Activated CD4-positive, alpha-beta T cell treated with anti-CD3 and anti-CD28 coated beads for 4 hours (primary cell): Measurements from ENCODE around the gene KRTAP5-6.

Experiments
- DNase-seq, 2 donors: peaks; one replicate each; pipeline ENCODE4 v3.0.0-alpha.2; 2020

Gene KRTAP5-6

GRCh38 chr11:1703146-1703545 lies 6.2 kb downstream of the KRTAP5-6 start:
- DNase-seq = no peak

GRCh38 chr11:1705126-1706052 lies 8.4 kb downstream of the KRTAP5-6 start:
- DNase-seq = no peak

DNA sequence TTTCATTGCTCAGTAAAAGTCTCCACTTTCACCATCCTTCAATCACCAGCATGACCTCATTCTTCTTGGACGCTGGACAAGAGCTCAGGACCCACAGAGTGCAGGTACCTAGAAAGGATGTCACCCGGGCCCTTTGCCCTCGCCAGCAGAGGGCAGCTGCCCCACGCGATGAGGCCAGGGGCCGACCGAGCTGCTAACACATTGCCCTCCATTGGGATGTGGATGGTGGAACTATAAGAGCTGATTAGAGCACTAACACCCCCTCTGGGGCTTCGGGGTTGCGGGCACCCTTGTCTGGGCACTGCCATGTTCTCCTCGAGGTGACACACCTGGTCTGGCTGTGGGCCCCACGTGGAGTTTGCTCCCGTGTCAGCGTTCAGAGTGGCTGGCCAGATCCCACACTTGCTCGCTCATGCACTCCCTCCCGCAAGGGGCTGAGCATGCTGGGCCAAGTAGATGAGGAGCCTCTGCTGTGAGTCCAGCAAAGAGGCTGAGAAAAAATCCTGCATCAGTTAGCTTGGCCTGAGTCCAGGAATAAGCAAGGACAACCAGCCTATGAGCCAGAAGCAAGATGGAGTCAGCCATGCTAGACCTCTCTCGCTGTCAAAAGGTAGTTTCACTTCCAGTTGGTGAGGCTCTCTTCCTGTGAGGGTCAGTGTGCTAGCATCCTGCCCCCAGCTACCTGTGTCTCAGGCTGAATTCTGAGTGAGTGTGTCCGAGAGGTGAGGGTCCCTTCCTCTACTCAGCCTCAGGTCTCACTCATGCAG lies 9.8 kb downstream of the KRTAP5-6 start:
- DNase-seq = no peak

DNA sequence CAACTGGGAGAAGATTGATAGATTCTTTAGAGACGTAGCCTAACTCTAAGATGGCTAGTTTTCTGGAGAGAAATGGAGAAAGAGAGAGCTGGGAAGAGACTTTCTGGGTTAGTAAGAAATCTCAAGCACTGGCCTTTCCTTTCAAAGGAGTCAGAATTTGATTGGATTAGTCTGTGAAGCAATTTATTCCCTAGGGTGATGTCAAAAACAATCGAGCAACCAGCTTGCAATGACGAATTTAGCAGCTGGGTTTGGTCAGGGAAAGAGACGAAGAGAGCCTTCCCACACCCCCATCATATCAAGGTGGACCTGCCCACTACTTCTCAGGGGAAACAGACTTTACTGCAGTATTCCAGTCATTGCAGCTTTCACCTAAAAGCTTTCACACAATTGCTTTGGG lies 10.8 kb downstream of the KRTAP5-6 start:
- no peak for DNase-seq

DNA sequence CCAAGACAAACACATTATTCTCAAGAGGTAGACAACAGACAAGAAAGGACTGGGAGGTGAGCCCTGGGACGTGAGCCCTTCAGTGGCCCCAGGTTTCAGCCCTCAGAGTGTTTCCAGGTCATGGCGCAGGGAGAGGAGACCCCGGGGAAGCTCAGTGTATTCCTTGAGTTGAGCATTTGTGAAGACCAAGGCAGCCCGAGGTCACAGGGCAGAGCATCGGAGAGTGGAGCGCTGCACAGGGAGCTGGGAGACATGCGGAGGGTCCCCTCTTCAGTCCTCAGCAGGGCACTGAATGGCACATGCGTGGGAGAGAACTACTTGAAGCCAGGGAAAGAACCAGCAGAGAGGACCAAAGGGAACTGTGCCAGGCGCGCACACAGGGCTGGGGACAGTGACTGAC lies 11.7 kb downstream of the KRTAP5-6 start:
- no peak for DNase-seq

- no peak for DNase-seq
Observed at GRCh38 chr11:1714908-1715885, 18.2 kb downstream of the KRTAP5-6 start.

DNA sequence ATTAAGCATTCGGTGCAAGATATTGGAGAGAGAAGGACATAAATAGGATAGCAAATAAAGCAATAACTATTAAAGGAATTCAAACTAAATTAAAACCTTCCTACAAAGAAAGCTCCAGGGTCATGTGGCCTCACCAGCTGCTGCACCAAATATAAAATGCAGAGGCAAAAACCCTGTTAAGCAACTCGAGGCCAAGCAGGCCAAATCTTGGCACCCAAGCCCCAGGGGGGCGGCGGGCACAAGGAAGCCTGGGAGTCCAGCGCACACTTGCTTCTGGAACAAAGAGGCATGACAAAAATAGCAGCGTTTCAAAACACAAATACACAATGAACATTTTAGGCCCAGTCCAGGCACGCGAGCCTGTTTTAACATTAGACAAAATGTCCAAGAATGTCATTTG lies 20.8 kb downstream of the KRTAP5-6 start:
- no peak for DNase-seq

- DNase-seq = no peak
Observed at GRCh38 chr11:1718326-1718725, 21.3 kb downstream of the KRTAP5-6 start.

GRCh38 chr11:1719781-1720180 lies 22.8 kb downstream of the KRTAP5-6 start:
- no peak for DNase-seq

DNA sequence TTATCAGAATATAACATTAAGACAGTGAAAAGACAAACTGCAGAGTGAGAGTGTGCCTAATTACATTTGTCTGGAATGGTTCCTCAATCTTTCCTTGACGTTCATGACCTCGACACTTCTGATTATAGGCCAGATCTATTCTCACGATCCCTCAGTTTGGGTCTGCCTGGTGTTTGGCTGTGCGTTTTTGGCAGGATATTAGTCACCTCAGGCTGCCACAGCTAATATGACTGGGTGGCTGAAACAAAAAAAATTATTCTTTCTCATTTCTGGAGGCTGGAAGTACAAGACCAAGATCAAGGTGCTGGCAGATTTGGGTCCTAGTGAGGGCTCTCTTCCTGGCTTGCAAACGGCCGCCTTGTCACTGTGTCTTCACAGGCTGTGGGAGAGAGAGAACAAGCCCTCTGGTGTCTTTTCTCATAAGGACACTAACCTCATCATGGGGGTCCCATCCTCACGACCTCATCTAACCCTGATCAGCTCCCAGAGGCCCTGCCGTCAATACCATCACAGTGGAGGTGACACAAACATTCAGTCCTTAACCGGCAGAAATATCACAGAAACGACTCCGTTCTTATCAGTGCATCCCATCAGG lies 30.2 kb downstream of the KRTAP5-6 start:
- DNase-seq = no peak

DNA sequence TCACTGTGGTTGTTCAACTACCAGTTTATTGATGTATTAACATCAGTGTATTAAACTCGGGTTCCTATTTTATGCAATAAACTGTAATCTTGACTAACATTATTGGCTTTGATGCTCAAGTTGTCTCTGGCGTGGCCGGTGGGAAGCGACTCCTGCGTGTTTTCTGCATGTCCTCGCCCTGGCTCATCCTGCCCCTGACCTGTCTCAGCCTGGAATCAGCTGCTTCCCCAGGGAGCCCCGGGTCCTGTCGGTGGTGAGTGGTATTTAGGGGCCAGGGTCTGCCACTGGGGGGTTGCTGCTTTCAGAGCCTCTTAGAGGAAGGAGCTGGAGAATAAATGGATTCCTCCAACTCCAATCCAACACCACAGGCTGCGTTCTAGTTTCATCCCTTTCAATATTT lies 30.9 kb downstream of the KRTAP5-6 start:
- no peak for DNase-seq

DNA sequence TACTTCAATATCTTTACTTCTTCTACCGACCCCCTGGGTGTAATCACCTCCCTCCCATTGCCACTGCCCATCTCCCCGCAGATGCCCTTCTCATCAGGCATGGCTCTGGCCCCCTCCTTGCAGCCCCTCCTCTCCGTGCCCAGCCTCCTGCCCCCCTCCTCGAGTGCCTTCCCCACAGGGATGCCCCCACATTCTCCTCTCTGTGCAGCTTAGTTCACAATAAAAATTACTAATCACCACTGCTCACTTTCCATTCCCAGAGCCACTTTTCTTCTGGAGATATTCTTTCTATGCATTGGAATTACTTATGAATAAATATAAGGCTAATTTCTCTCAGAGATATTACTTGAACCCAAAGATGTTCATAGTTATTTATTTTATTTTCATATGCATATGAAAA lies 31.3 kb downstream of the KRTAP5-6 start:
- no peak for DNase-seq

GRCh38 chr11:1728931-1729691 lies 32.1 kb downstream of the KRTAP5-6 start:
- DNase-seq = no peak

DNA sequence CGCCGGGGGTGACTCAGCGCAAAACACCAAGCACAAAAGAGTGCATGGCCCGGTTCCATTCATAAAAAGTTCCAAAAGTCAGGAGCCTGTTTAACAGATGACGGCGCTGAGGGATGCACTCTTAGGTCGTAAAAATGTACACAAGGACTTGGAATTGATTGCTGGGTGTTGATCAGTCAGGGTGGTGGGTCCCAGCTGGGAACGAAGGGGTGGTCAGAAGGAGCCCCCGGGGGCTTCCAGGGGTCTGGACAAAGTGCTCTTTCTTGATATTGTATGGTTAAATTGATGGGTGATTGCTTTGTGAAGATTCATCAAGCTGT lies 32.7 kb downstream of the KRTAP5-6 start:
- DNase-seq = no peak

DNA sequence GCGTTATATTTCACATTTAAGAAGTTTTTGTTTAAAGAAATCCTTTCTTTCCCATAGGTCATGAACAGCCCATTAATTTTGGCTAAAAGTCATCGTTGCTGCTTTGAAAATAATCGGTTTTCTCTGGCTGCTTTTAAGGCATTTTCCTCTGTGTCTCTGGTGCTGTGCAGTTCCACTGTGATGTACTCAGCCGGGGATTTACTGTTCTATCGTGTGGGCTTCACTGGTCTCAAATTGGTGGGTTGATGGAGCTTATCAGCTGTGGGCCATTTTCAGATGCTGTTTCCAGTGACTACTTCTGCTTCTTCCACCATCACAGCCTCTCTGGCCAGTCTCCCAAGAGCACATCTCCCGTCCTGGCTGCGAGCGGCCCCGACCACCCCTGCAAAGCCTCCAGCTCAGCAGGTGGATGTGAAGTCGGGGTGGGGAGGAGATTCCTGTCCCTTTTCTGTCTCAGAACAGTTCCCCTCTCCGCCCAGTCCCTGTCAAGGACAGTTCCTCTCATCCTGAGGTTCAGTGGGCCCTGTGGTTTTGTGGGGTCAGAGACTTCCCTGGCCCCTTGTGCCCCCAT lies 33.1 kb downstream of the KRTAP5-6 start:
- no peak for DNase-seq

GRCh38 chr11:1731451-1732059 lies 34.6 kb downstream of the KRTAP5-6 start:
- DNase-seq = no peak

DNA sequence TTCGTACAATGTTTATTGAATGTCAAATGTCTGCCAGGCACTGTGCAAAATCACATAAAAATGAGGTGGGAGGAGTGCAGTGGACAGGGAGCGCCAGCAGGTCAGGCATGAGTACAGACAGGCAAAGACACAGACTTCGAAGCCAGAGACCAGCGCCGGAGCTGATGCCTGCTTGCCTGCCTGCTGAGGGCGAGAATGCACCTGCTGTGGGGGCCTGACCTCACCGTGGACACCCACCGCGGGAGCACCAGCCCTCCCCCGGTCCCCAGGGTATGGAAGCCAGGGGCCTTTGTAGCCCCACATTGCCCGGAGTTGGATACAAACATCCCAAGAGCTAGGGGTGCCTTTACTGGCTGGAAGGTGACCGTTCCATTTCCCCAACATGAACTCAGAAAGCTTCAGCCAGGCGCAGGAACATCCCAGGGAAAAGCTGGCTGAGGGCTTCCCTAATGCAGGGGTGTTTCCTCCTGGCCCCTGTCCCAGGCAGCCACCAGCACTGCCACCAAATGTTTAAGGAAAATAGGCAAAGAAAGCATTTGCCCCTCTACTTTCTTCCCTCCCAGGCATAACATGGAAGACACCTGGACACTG lies 35.5 kb downstream of the KRTAP5-6 start:
- DNase-seq = no peak

- DNase-seq = no peak
Observed at GRCh38 chr11:1733009-1733715, 36.2 kb downstream of the KRTAP5-6 start.

GRCh38 chr11:1733716-1734640 lies 37.0 kb downstream of the KRTAP5-6 start:
- DNase-seq = no peak
